Body of pancreas (tissue), 4 donors: ENCODE results near the gene NF2. TPM values are rescaled to one million over a fixed set of nuclear protein-coding genes. Genes with fewer than 3 reads are reported as not detected.

ENCODE experiments used
- ATAC-seq: fragments of 150-250 bp; one replicate; pipeline ENCODE4 v1.9.1; 2016
- DNase-seq, 4 donors: peaks; one replicate each; pipeline ENCODE4 v3.0.0-alpha.2; 2019
- H3K27ac ChIP-seq, 4 donors: fragments of 200-600 bp; sonication (generic); 1 replicate in 3 of 4; 2 replicates in 1 of 4; pipeline versions ENCODE4 v1.5.1 to v1.6.1; 2016 to 2019; ENCODE audit warnings: mild to moderate bottlenecking in 1 of 4, mixed read lengths in 1 of 4, moderate library complexity in 1 of 4
- H3K27me3 ChIP-seq, 2 donors: fragments of 200-600 bp; sonication (generic); one replicate each; pipeline ENCODE4 v1.6.0; 2016; ENCODE audit warnings: mild to moderate bottlenecking in 1 of 2
- H3K36me3 ChIP-seq, 2 donors: fragments of 200-600 bp; sonication (generic); replicated peaks in 1 of 2; 2 replicates each; pipeline ENCODE4 v1.5.1; 2016; ENCODE audit warnings: low read depth in 2 of 2; ENCODE audit not compliant: insufficient read depth in 1 of 2
- H3K4me1 ChIP-seq: fragments of 200-600 bp; sonication (generic); one replicate; pipeline ENCODE4 v1.6.0; 2016
- H3K4me3 ChIP-seq, 2 donors: fragments of 200-600 bp; sonication (generic); 1 replicate in 1 of 2; 2 replicates in 1 of 2; pipeline ENCODE4 v1.5.1; 2016 to 2019
- H3K9me3 ChIP-seq, 3 donors: fragments of 200-600 bp; sonication (generic); 1 replicate in 2 of 3; 2 replicates in 1 of 3; pipeline ENCODE4 v1.5.1; 2016
- POLR2A ChIP-seq, 3 donors: fragments of 450-650 bp; IDR thresholded peaks; one replicate each; pipeline ENCODE4 v1.6.1; 2016; ENCODE audit warnings: antibody characterized with exemption in 3 of 3, mild to moderate bottlenecking in 2 of 3
- WGBS, 2 donors: methylation state at CpG; one replicate each; pipeline ENCODE4 v1.1.5; 2017; 5-methylcytosine and 5-hydroxymethylcytosine counted together
- intact Hi-C: fragments of 100-400 bp; cut with DNase I; formaldehyde crosslinking; loops from one replicate; pipeline ENCODE4 v1.15.1; 2023
- total RNA-seq, 2 donors: library from RNA; depleted of rRNA; stranded (reverse); fragments of >200 nt; gene quantifications; one replicate each; pipeline ENCODE4 v1.1.0, GENCODE V29; 2016
- TF ChIP-seq, protein P1 (sequence below), 7 experiments: fragments of 450-650 bp in 4 of 7; fragments of 200-600 bp in 3 of 7; sonication (generic) in 3 of 7; IDR thresholded peaks; one replicate each; pipeline ENCODE4 v1.5.1; 2016 to 2019; ENCODE audit warnings: antibody characterized with exemption in 7 of 7

Gene NF2
- total RNA-seq, 2 donors from 2014 or later: 21.4 to 26.5 TPM

DNA sequence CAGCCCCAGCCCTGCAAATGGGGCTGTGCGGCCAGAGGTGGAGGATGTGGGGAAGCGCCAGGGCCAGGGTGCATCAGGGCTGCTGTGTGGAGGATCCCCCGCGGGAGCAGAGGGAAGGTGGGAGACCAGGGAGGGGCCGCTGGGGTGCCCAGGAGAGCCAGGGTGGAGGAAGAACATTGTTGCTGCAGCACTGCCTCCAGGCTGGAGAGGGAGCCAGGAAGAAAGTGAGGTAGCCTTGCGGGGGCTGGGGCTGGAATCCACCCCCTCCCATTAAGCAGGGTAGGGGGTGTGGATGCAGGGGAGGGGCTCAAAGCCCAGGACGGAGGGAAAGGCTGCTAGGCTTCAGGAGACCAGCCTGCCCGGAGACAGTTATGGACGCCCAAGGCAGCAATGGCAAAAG is 131.4 kb downstream of the NF2 start:
- intact Hi-C loops: no loop called here
- no peak for TF ChIP-seq POLR2A (IDR thresholded peaks at IDR 0.05)
- TF ChIP-seq, protein P1, sequence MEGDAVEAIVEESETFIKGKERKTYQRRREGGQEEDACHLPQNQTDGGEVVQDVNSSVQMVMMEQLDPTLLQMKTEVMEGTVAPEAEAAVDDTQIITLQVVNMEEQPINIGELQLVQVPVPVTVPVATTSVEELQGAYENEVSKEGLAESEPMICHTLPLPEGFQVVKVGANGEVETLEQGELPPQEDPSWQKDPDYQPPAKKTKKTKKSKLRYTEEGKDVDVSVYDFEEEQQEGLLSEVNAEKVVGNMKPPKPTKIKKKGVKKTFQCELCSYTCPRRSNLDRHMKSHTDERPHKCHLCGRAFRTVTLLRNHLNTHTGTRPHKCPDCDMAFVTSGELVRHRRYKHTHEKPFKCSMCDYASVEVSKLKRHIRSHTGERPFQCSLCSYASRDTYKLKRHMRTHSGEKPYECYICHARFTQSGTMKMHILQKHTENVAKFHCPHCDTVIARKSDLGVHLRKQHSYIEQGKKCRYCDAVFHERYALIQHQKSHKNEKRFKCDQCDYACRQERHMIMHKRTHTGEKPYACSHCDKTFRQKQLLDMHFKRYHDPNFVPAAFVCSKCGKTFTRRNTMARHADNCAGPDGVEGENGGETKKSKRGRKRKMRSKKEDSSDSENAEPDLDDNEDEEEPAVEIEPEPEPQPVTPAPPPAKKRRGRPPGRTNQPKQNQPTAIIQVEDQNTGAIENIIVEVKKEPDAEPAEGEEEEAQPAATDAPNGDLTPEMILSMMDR (IDR thresholded peaks at IDR 0.05): no peak
- H3K4me3 ChIP-seq: no peak overlapping the region
- no peaks in the 10 kb centered on the region for H3K9me3 ChIP-seq
- no peaks in the 10 kb centered on the region for H3K27me3 ChIP-seq
- DNase-seq (no peak), ATAC-seq (no peak)
- H3K4me1 ChIP-seq: peaks cover 15% of the 10 kb centered on the region
- WGBS, 2 donors: 86 to 91% methylated on average over 8 of the region's 9 CpGs
- no peak overlapping the region for H3K27ac ChIP-seq
- H3K36me3 ChIP-seq: no peaks in the 10 kb centered on the region

DNA sequence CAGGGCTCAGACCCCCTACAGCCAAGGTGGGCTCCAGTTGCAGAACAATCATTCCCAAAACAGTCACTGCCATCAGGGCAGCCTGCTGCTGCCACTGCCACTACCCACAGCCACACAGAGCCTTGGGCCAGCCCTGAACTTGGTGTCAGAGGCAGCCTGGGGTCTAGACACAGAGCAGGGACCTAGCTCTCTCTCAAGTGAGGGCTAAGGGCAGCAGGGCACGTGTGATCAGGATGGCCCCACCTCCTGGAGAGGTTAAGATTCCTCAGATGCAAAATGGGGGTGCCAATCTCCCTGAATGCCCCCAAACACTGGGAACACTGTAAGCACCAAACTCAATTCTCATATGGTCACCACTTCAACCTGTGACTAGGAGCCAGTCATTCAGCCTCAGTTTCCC is 132.0 kb downstream of the NF2 start:
- intact Hi-C loops: no loop called here
- Histone ChIP-seq H3K4me3 (no peak overlapping the region), H3K9me3 (no peaks in the 10 kb centered on the region), H3K4me1 (peaks cover 15% of the 10 kb centered on the region), H3K27ac (no peak overlapping the region), H3K27me3 (no peaks in the 10 kb centered on the region), H3K36me3 (no peaks in the 10 kb centered on the region)
- TF ChIP-seq, protein P1 (IDR thresholded peaks at IDR 0.05): no peak
- TF ChIP-seq POLR2A (IDR thresholded peaks at IDR 0.05): no peak
- ATAC-seq (no peak), DNase-seq (no peak)
- WGBS, 2 donors: 63% methylated on average over 1 of the region's 1 CpG; no CpG with 5 or more reads in 1 of the 2 donors

DNA sequence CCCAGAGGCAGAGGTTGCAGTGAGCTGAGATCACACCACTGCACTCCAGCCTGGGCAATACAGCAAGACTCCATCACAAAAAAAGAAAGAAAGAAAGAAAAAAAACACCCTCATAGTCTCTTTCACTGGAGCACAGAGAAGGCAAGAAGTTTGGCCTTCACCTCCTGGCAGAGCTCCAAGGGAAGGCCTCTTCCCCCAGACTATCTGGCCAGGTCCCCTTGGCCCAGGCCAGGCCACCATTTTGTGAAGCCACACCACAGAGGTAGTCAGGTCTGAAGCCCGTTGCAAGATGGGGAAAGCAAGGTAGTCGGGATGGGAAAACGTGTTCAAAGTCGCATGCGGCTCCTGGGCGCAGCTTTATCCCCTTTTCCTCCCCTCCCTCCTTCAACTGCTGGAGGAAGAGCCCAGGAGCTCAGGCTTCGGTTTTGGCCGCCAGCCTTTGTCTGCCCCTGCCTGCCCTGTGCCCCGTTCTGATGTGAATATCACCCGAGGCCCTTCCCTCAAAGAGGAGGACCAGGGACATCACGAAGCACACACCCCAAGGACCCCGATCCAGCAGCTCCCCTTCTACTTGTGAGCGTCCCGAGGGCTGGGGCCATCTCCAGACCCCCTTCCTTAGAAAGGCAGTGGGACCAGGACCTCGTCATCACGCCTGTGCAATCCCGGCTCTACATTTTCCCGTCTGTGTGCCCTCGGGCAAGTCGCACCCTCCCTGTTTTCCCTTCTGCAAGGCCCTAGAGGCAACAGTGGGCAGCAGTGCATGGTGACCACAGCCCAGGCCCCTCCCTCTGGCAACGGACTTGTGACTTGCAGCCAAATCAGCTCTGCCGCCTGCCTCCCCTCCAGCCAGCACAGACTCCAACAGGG is 134.1 kb downstream of the NF2 start:
- Histone ChIP-seq H3K9me3 (no peaks in the 10 kb centered on the region), H3K27ac (no peak overlapping the region), H3K27me3 (no peaks in the 10 kb centered on the region), H3K4me1 (peaks cover 15% of the 10 kb centered on the region), H3K36me3 (peaks cover 2 to 4% of the 10 kb centered on the region in 2 donors), H3K4me3 (no peak overlapping the region)
- 91 to 93% methylated on average over 19 to 22 of the region's 22 CpGs for WGBS, 2 donors
- no peak for DNase-seq
- TF ChIP-seq POLR2A (IDR thresholded peaks at IDR 0.05): no peak
- TF ChIP-seq, protein P1 (IDR thresholded peaks at IDR 0.05): no peak
- no peak for ATAC-seq
- intact Hi-C loops: no loop called here

DNA sequence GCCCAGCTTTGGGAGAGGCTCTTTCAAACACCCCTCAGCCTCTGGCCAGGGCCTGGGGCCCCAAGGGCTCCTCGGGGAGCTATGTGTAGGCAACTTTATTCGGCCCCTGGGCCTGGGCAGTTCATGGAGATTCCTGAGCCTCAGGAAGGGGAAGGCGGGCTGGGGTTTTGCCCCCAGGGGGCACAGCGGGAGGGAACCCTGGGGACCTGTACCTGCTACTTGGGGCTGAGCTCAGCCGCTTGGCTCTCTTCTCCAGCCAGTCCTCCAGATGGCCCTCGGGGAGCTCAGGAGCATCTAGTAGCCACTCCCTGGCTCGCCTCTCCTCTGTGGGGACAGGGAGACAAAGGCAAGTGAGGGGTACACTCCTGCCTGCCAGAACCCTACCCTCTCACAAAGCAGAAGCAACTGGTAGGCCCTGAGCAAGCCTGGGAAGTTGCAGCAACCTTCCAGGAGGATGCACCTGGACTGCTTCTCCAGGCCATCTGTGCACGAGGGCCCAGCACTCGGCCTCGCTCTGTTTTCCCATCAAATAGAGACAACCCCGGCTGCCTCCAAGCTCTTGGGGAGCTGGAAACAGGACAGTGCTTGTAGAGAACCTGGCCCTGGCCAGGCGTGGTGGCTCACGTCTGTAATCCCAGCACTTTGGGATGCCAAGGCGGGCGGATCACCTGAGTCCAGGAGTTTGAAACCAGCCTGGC is 134.8 kb downstream of the NF2 start:
- ATAC-seq: no peak
- Histone ChIP-seq H3K36me3 (peaks cover 2 to 4% of the 10 kb centered on the region in 2 donors), H3K27ac (no peak overlapping the region), H3K9me3 (no peaks in the 10 kb centered on the region), H3K4me1 (peaks cover 11% of the 10 kb centered on the region), H3K4me3 (no peak overlapping the region), H3K27me3 (no peaks in the 10 kb centered on the region)
- no peak for TF ChIP-seq POLR2A (IDR thresholded peaks at IDR 0.05)
- TF ChIP-seq, protein P1 (IDR thresholded peaks at IDR 0.05): no peak
- no peak for DNase-seq
- WGBS, 2 donors: 89 to 90% methylated on average over 7 to 15 of the region's 15 CpGs
- intact Hi-C loops: no loop called here
